ENCODE results near the gene SPNS2. TPM values are rescaled to one million over a fixed set of nuclear protein-coding genes. Genes with fewer than 3 reads are reported as not detected.

SPNS2 gene
- total and polyA plus RNA-seq, 2 experiments from 2014 or later, result 0.29 TPM; not detected in 1

DNA sequence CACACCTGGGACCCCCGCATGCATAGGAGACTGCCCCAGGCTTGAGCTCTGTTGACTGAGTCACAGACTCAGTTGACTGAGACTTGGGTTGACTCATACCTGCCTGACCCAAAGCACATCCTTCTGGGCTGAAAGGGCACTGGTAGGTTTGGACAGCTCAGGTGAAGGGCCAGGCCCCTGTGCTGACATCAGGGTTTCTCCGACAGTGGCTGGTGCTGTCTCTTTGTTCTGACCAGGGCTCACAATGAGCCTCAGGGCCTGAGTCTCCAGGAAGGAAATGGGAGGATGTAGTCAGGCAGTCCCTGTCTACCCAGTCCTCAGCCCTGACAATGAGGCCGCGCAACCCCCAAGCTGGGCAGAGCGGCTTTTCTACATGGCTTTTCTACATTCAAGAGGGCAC, 6.5 kb downstream of the SPNS2 start:
- no peak overlapping the region for H3K9ac ChIP-seq
- no peak overlapping the region for H3K4me3 ChIP-seq
- no peak overlapping the region for H3K27ac ChIP-seq
- H3K4me1 ChIP-seq (ENCODE audit: insufficient read depth), result no peaks in the 10 kb centered on the region
- H3F3A ChIP-seq (ENCODE audit: insufficient read depth), result no peaks in the 10 kb centered on the region
- TF ChIP-seq EZH2 (IDR thresholded peaks at IDR 0.05; ENCODE audit: insufficient read depth, poor library complexity, severe bottlenecking) (no peak), EZH2phosphoT487 (IDR thresholded peaks at IDR 0.05; ENCODE audit: insufficient read depth, low read depth) (no peak)
- peaks cover 40% of the 10 kb centered on the region for H3K27me3 ChIP-seq (replicated peaks; ENCODE audit: insufficient read depth)
- DNase-seq, result no peak
- no peaks in the 10 kb centered on the region for H3K9me3 ChIP-seq (ENCODE audit: low read depth)
- no peaks in the 10 kb centered on the region for H4K20me1 ChIP-seq (ENCODE audit: insufficient read depth)
- no peaks in the 10 kb centered on the region for H3K79me2 ChIP-seq (ENCODE audit: insufficient read depth)
- H3K9me2 ChIP-seq (ENCODE audit: insufficient read depth), result no peaks in the 10 kb centered on the region
- WGBS, 2 experiments (ENCODE audit: low coverage in 1 of 2, low lambda C conversion rate in 2 of 2, missing lambda C conversion rate in 2 of 2), result 95% methylated on average over 5 of the region's 5 CpGs
- in situ Hi-C loops (cut with MboI), result no loop called here
- H3K4me2 ChIP-seq (ENCODE audit: unreplicated experiment), result no peak overlapping the region
- no peak overlapping the region for H2AFZ ChIP-seq
- no peaks in the 10 kb centered on the region for H3K36me3 ChIP-seq (ENCODE audit: low read depth)

DNA sequence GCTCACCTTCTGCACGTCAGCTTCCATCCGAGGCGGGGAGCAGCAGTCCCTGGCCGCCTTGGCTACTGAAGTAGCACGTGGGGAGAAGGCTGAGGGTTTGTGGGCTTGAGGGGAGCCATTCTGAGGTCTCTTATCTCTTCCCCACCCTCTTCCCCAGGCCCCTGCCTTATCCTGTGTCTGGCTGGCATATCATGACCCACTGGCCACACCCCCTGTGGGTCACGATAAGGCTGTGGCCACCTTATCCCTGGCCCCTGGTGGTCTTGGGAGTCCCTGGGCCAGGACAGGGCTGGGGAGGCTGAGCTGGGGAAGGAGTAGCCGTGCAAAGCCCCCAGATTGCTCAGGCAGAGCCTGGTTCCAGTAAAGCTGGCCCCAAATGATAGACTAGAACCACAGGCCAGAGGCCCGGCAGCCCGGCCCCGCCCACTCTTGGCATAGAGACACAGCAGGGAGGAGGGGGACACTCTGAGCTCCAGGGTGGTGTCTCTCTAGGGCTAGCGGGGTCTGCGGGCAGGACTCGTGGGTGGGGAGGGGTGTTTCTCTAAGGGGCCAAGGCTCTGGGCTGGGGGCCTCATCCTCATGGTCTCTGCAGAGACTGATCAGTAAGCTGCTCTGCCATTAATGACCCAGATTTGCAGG, 7.6 kb downstream of the SPNS2 start:
- no peak overlapping the region for H3K4me3 ChIP-seq
- no peak overlapping the region for H3K27ac ChIP-seq
- H4K20me1 ChIP-seq (ENCODE audit: insufficient read depth), result no peaks in the 10 kb centered on the region
- H3K79me2 ChIP-seq (ENCODE audit: insufficient read depth), result no peaks in the 10 kb centered on the region
- H3K4me1 ChIP-seq (ENCODE audit: insufficient read depth), result no peaks in the 10 kb centered on the region
- H3K36me3 ChIP-seq (ENCODE audit: low read depth), result no peaks in the 10 kb centered on the region
- H3F3A ChIP-seq (ENCODE audit: insufficient read depth), result no peaks in the 10 kb centered on the region
- H3K9me3 ChIP-seq (ENCODE audit: low read depth), result no peaks in the 10 kb centered on the region
- in situ Hi-C loops (cut with MboI), result no loop called here
- no peaks in the 10 kb centered on the region for H3K9me2 ChIP-seq (ENCODE audit: insufficient read depth)
- H3K4me2 ChIP-seq (ENCODE audit: unreplicated experiment), result no peak overlapping the region
- H3K9ac ChIP-seq, result no peak overlapping the region
- H3K27me3 ChIP-seq (replicated peaks; ENCODE audit: insufficient read depth), result peaks cover 37% of the 10 kb centered on the region
- no peak for DNase-seq
- 48 to 53% methylated on average over 12 to 13 of the region's 13 CpGs for WGBS, 2 experiments (ENCODE audit: low coverage in 1 of 2, low lambda C conversion rate in 2 of 2, missing lambda C conversion rate in 2 of 2)
- TF ChIP-seq EZH2phosphoT487 (IDR thresholded peaks at IDR 0.05; ENCODE audit: insufficient read depth, low read depth), result no peak
- no peak for TF ChIP-seq EZH2 (IDR thresholded peaks at IDR 0.05; ENCODE audit: insufficient read depth, poor library complexity, severe bottlenecking)
- no peak overlapping the region for H2AFZ ChIP-seq

DNA sequence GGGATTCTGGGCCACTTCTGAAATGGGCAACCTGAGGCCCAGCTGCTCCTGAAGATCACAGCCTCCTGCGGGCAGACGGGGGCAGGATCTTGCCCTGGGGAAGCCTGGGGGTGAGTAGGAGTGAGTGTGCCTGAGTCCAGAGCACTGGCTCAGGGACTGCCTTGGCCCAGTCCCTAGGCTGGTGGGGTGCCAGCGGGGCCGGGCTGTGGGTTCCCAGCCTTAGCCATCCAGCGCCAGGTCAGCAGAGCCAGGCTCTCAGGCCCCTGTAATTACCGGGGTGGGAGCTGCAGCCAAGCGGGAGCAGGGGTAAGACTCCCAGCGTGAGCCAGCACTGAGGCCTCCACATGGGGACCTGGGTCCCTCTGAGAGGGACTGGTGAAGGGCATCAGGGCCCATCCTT, 8.2 kb downstream of the SPNS2 start:
- H3K9ac ChIP-seq, result no peak overlapping the region
- no peak overlapping the region for H3K4me3 ChIP-seq
- in situ Hi-C loops (cut with MboI), result no loop called here
- peaks cover 35% of the 10 kb centered on the region for H3K27me3 ChIP-seq (replicated peaks; ENCODE audit: insufficient read depth)
- no peaks in the 10 kb centered on the region for H3K36me3 ChIP-seq (ENCODE audit: low read depth)
- no peaks in the 10 kb centered on the region for H3K9me2 ChIP-seq (ENCODE audit: insufficient read depth)
- no peaks in the 10 kb centered on the region for H3K4me1 ChIP-seq (ENCODE audit: insufficient read depth)
- H2AFZ ChIP-seq, result no peak overlapping the region
- H3F3A ChIP-seq (ENCODE audit: insufficient read depth), result no peaks in the 10 kb centered on the region
- no peak overlapping the region for H3K4me2 ChIP-seq (ENCODE audit: unreplicated experiment)
- WGBS, 2 experiments (ENCODE audit: low coverage in 1 of 2, low lambda C conversion rate in 2 of 2, missing lambda C conversion rate in 2 of 2), result 46 to 50% methylated on average over 5 to 8 of the region's 8 CpGs
- no peak overlapping the region for H3K27ac ChIP-seq
- DNase-seq, result no peak
- no peaks in the 10 kb centered on the region for H3K9me3 ChIP-seq (ENCODE audit: low read depth)
- TF ChIP-seq EZH2phosphoT487 (IDR thresholded peaks at IDR 0.05; ENCODE audit: insufficient read depth, low read depth), result no peak
- H3K79me2 ChIP-seq (ENCODE audit: insufficient read depth), result no peaks in the 10 kb centered on the region
- no peaks in the 10 kb centered on the region for H4K20me1 ChIP-seq (ENCODE audit: insufficient read depth)

DNA sequence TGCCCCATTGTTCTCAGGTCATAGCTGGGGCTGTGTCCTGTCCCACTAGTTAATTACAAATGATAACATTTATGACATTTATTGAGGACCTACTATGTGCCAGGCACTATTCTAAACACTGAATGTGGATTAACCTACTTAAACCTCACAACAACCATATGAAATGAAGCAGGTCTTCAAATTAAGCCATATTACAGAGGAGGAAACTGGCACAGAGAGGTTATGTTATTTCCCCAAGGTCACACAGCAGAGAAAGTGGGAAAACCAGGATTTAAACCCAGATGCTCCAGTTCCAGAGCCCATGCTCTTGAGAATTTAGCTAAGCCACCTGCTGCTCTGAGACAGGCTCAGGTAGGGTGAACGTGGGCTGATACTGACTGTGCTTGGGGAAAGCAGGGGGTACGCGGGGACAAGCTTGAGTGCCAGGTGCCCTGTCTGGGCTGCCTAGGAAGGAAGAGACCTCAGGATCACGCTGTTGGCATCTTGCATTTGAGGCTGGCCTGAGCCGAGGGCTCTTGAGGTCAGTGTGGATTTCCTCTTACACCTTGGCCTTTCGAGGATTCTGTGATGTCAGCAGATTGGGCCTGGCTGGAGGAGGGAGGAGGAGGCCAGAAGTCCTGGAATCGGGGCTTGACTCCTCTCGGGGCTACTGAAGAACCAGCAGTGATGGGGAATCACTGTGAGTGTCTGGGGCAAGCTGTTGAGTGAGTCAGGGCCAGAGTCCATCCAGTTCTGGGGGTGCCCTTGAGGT, 8.9 kb downstream of the SPNS2 start:
- no peaks in the 10 kb centered on the region for H3F3A ChIP-seq (ENCODE audit: insufficient read depth)
- H3K36me3 ChIP-seq (ENCODE audit: low read depth), result no peaks in the 10 kb centered on the region
- no peaks in the 10 kb centered on the region for H3K4me1 ChIP-seq (ENCODE audit: insufficient read depth)
- no peak overlapping the region for H3K9ac ChIP-seq
- no peak overlapping the region for H3K4me2 ChIP-seq (ENCODE audit: unreplicated experiment)
- no peaks in the 10 kb centered on the region for H3K9me3 ChIP-seq (ENCODE audit: low read depth)
- H3K27ac ChIP-seq, result no peak overlapping the region
- H3K27me3 ChIP-seq (replicated peaks; ENCODE audit: insufficient read depth), result peaks cover 28% of the 10 kb centered on the region
- in situ Hi-C loops (cut with MboI), result no loop called here
- H3K9me2 ChIP-seq (ENCODE audit: insufficient read depth), result no peaks in the 10 kb centered on the region
- TF ChIP-seq EZH2phosphoT487 (IDR thresholded peaks at IDR 0.05; ENCODE audit: insufficient read depth, low read depth) (no peak), EZH2 (IDR thresholded peaks at IDR 0.05; ENCODE audit: insufficient read depth, poor library complexity, severe bottlenecking) (no peak)
- H4K20me1 ChIP-seq (ENCODE audit: insufficient read depth), result no peaks in the 10 kb centered on the region
- no peak overlapping the region for H3K4me3 ChIP-seq
- 63 to 74% methylated on average over 8 of the region's 8 CpGs for WGBS, 2 experiments (ENCODE audit: low coverage in 1 of 2, low lambda C conversion rate in 2 of 2, missing lambda C conversion rate in 2 of 2)
- H3K79me2 ChIP-seq (ENCODE audit: insufficient read depth), result no peaks in the 10 kb centered on the region
- no peak overlapping the region for H2AFZ ChIP-seq
- no peak for DNase-seq

Measured in GM23248 (cell line).